Esophagus squamous epithelium (tissue), 5 donors: ENCODE results near the gene MICOS13. TPM values are rescaled to one million over a fixed set of nuclear protein-coding genes. Genes with fewer than 3 reads are reported as not detected.

Source experiments
- DNase-seq: peaks from one replicate; lab custom pipeline; 2025; lab: John Stamatoyannopoulos, UW
- H3K27ac ChIP-seq, 4 donors: fragments of 200-600 bp; sonication (generic); one replicate each; pipeline ENCODE4 v1.5.1; 2016 to 2019; ENCODE audit warnings: mild to moderate bottlenecking in 1 of 4
- H3K27me3 ChIP-seq, 4 donors: fragments of 200-600 bp; sonication (generic); 1 replicate in 3 of 4; 2 replicates in 1 of 4; pipeline versions ENCODE4 v1.5.1 to v1.6.0; 2017 to 2021; ENCODE audit warnings: antibody characterized with exemption in 1 of 4
- H3K36me3 ChIP-seq, 3 donors: fragments of 200-600 bp; sonication (generic); one replicate each; pipeline ENCODE4 v1.5.1; 2016 to 2019
- H3K4me1 ChIP-seq, 3 donors: fragments of 200-600 bp; sonication (generic); one replicate each; pipeline ENCODE4 v1.5.1; 2017 to 2019
- H3K4me3 ChIP-seq, 4 donors: fragments of 200-600 bp; sonication (generic); 1 replicate in 3 of 4; 2 replicates in 1 of 4; pipeline ENCODE4 v1.5.1; 2016 to 2019; ENCODE audit warnings: mild to moderate bottlenecking in 2 of 4, moderate library complexity in 1 of 4
- H3K9me3 ChIP-seq, 3 donors: fragments of 200-600 bp; sonication (generic); one replicate each; pipeline ENCODE4 v1.5.1; 2016 to 2019
- POLR2A ChIP-seq, 4 donors: fragments of 450-650 bp; IDR thresholded peaks; one replicate each; pipeline ENCODE4 v1.6.1; 2017; ENCODE audit warnings: antibody characterized with exemption in 4 of 4, mild to moderate bottlenecking in 4 of 4, moderate library complexity in 3 of 4
- WGBS, 2 donors: methylation state at CpG; one replicate each; pipeline ENCODE4 v1.1.5; 2018; 5-methylcytosine and 5-hydroxymethylcytosine counted together
- intact Hi-C: fragments of 100-400 bp; cut with DNase I; formaldehyde crosslinking; loops from one replicate; pipeline ENCODE4 v1.15.0; 2022
- total RNA-seq, 4 donors: library from RNA; depleted of rRNA; stranded (reverse); fragments of >200 nt; gene quantifications; one replicate each; pipeline ENCODE4 v1.1.0, GENCODE V29; 2016
- TF ChIP-seq, protein P1 (sequence below), 6 experiments: fragments of 450-650 bp in 4 of 6; fragments of 200-600 bp in 2 of 6; sonication (generic) in 2 of 6; IDR thresholded peaks; one replicate each; pipeline ENCODE4 v1.5.1; 2016 to 2019; ENCODE audit warnings: antibody characterized with exemption in 6 of 6, mild to moderate bottlenecking in 4 of 6, moderate library complexity in 4 of 6
- donor health status: DM: yes; HTN: yes; CAD: no.

The MICOS13 gene
- total RNA-seq, 4 donors from 2014 or later = 34.0 to 76.3 (median 48.8) TPM

DNA sequence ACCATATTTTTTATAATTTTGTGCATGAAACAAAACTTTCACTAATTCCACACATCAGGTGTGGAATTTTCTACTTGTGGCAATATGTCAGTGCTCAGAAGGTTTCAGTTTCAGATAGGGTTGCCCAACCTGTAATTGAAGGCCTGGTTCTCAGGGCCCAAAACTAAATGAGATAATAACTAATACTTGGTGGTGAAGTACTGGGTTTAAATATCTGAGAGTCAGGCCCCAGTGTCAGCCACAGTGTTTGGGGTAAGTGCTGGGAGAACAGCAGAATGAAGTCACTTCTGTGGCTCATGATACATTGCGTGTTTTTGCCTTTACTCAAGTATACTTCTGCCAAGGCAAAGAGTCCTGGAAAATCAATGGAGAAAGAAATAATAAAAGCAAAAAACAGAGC lies 51.9 kb downstream of the MICOS13 start:
- intact Hi-C loops = loop anchor here (10.0 kb wide), 1 partner anchor 56 kb away; the partner anchor contains the start of genes HSD11B1L and MICOS13
- H3K4me1 ChIP-seq = peaks cover 36 to 97% (median 62%) of the 10 kb centered on the region in 3 donors
- TF ChIP-seq, protein P1, sequence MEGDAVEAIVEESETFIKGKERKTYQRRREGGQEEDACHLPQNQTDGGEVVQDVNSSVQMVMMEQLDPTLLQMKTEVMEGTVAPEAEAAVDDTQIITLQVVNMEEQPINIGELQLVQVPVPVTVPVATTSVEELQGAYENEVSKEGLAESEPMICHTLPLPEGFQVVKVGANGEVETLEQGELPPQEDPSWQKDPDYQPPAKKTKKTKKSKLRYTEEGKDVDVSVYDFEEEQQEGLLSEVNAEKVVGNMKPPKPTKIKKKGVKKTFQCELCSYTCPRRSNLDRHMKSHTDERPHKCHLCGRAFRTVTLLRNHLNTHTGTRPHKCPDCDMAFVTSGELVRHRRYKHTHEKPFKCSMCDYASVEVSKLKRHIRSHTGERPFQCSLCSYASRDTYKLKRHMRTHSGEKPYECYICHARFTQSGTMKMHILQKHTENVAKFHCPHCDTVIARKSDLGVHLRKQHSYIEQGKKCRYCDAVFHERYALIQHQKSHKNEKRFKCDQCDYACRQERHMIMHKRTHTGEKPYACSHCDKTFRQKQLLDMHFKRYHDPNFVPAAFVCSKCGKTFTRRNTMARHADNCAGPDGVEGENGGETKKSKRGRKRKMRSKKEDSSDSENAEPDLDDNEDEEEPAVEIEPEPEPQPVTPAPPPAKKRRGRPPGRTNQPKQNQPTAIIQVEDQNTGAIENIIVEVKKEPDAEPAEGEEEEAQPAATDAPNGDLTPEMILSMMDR (IDR thresholded peaks at IDR 0.05) = no peak
- no peak for TF ChIP-seq POLR2A (IDR thresholded peaks at IDR 0.05)

More for the DNA sequence above, 51.9 kb downstream of the MICOS13 start:
- no peak for DNase-seq
- Histone ChIP-seq H3K4me3 (no peak overlapping the region), H3K9me3 (no peaks in the 10 kb centered on the region), H3K27ac (peak overlapping the region in 1 of 4 donors; percentile 34), H3K27me3 (no peaks in the 10 kb centered on the region), H3K36me3 (peaks cover 8 to 63% (median 19%) of the 10 kb centered on the region in 3 donors)
- WGBS, 2 donors = 83 to 86% methylated on average over 1 of the region's 1 CpG

Other genes starting within 250 kb of the MICOS13 start
- not detected for gene ZNRF4, start 225.1 kb downstream of the MICOS13 start, total RNA-seq
- gene TINCR, start 112.6 kb downstream of the MICOS13 start, total RNA-seq = 10 to 100 TPM; 19.6 to 44.2 (median 28.0) TPM
- 10 to 100 TPM; 11.6 to 47.3 (median 32.1) TPM for gene SAFB2, start 57.7 kb downstream of the MICOS13 start, total RNA-seq
- gene SAFB, start 57.4 kb downstream of the MICOS13 start, total RNA-seq = 10 to 100 TPM; 40.5 to 80.1 (median 59.2) TPM
- gene HSD11B1L, start 511 bp upstream of the MICOS13 start, total RNA-seq = 1 to 10 TPM; 1.9 to 9.4 (median 8.3) TPM
- gene RPL36, start 9.8 kb upstream of the MICOS13 start, total RNA-seq = 1,000 to 10,000 TPM in 2 of 4 donors, 100 to 1,000 TPM in 2; 572 to 1,565 (median 1,059) TPM
- gene LONP1, start 39.6 kb upstream of the MICOS13 start, total RNA-seq = 10 to 100 TPM; 38.0 to 68.5 (median 51.2) TPM
- gene CATSPERD, start 40.1 kb upstream of the MICOS13 start, total RNA-seq = under 1 TPM in 1 of 4 donors, not detected in 3; 0.19 TPM
- 1 to 10 TPM; 1.3 to 5.0 (median 2.1) TPM for gene PRR22, start 104.2 kb upstream of the MICOS13 start, total RNA-seq
- 10 to 100 TPM; 19.2 to 45.8 (median 39.4) TPM for gene DUS3L, start 110.6 kb upstream of the MICOS13 start, total RNA-seq
- gene NRTN, start 124.6 kb upstream of the MICOS13 start, total RNA-seq = 1 to 10 TPM; 1.1 to 3.8 (median 1.4) TPM
- gene FUT6, start 159.2 kb upstream of the MICOS13 start, total RNA-seq = 100 to 1,000 TPM in 1 of 4 donors, 10 to 100 TPM in 3; 40.6 to 160 (median 68.9) TPM
- 100 to 1,000 TPM in 2 of 4 donors, 10 to 100 TPM in 2; 51.7 to 145 (median 84.8) TPM for gene FUT3, start 170.9 kb upstream of the MICOS13 start, total RNA-seq
- not detected for gene FUT5, start 190.0 kb upstream of the MICOS13 start, total RNA-seq
- 100 to 1,000 TPM; 204 to 277 (median 234) TPM for gene NDUFA11, start 223.3 kb upstream of the MICOS13 start, total RNA-seq
- 1 to 10 TPM; 3.1 to 8.6 (median 5.6) TPM for gene VMAC, start 224.4 kb upstream of the MICOS13 start, total RNA-seq
- 10 to 100 TPM in 2 of 4 donors, 1 to 10 TPM in 2; 3.3 to 13.7 (median 7.3) TPM for gene CAPS, start 233.7 kb upstream of the MICOS13 start, total RNA-seq